Putamen (tissue), 1 donor: ENCODE measurements around the gene STX16.

Experiments
- DNase-seq: peaks from one replicate; pipeline ENCODE4 v3.0.0-alpha.2; 2016; ENCODE audit warnings: low spot score

STX16 gene

GRCh38 chr20:58697867-58698703 lies 47.0 kb downstream of the STX16 start:
- no peak for DNase-seq

GRCh38 chr20:58698741-58699622 lies 47.9 kb downstream of the STX16 start:
- DNase-seq: no peak

- DNase-seq: no peak
These were observed 48.6 kb downstream of the STX16 start for GRCh38 chr20:58699623-58700107.

- no peak for DNase-seq
These were observed 49.2 kb downstream of the STX16 start for GRCh38 chr20:58700121-58700821.

- DNase-seq: no peak
These were observed 49.7 kb downstream of the STX16 start for GRCh38 chr20:58700823-58701222.

GRCh38 chr20:58701431-58702160 lies 50.5 kb downstream of the STX16 start:
- no peak for DNase-seq

GRCh38 chr20:58702161-58702510 lies 51.1 kb downstream of the STX16 start:
- no peak for DNase-seq

GRCh38 chr20:58702859-58703648 lies 52.0 kb downstream of the STX16 start:
- DNase-seq: no peak

GRCh38 chr20:58703765-58704371 lies 52.8 kb downstream of the STX16 start:
- no peak for DNase-seq

- no peak for DNase-seq
These were observed 54.3 kb downstream of the STX16 start for GRCh38 chr20:58705208-58705926.

- DNase-seq: no peak
These were observed 55.2 kb downstream of the STX16 start for GRCh38 chr20:58706150-58706892.

GRCh38 chr20:58706975-58707681 lies 56.0 kb downstream of the STX16 start:
- DNase-seq: no peak

GRCh38 chr20:58707770-58708169 lies 56.7 kb downstream of the STX16 start:
- no peak for DNase-seq

- DNase-seq: no peak
These were observed 57.3 kb downstream of the STX16 start for GRCh38 chr20:58708246-58708931.

- DNase-seq: no peak
These were observed 58.1 kb downstream of the STX16 start for GRCh38 chr20:58709013-58709702.

- no peak for DNase-seq
These were observed 58.6 kb downstream of the STX16 start for GRCh38 chr20:58709703-58710039.
